GM12875 (cell line): ENCODE measurements around the gene FBXO2.

Source experiments
- H3K4me3 ChIP-seq: one replicate; pipeline ENCODE4 v1.5.1; 2011; ENCODE audit warnings: low read depth, low read length, control low read depth
- CTCF ChIP-seq: IDR thresholded peaks from 2 replicates; pipeline ENCODE4 v1.5.1; 2011; ENCODE audit warnings: low read depth, mild to moderate bottlenecking, control low read depth, inconsistent platforms, low read length, moderate library complexity, borderline replicate concordance; ENCODE audit not compliant: insufficient read depth

FBXO2 gene

GRCh38 chr1:11671544-11672286 is 17.5 kb upstream of the FBXO2 start:
- TF ChIP-seq CTCF = no peak
- no peak overlapping the region for H3K4me3 ChIP-seq

DNA sequence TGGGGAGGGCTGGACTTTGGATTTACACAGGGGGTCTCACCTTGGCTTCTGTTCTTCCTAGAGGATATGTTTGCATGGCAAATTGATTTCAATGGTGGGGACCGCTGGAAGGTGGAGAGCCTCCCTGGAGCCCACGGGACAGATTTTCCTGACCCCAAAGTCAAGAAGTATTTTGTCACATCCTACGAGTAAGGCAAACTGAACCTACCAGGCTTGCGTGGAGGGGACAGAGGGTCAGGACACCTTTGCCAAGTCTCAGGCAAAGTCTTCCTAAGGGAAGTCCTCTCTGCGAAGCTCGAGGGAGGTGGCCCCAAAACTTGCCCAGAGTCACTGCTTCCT is 16.9 kb upstream of the FBXO2 start:
- no peak for TF ChIP-seq CTCF
- no peak overlapping the region for H3K4me3 ChIP-seq

GRCh38 chr1:11670747-11671146 is 16.5 kb upstream of the FBXO2 start:
- H3K4me3 ChIP-seq = no peak overlapping the region
- no peak for TF ChIP-seq CTCF

DNA sequence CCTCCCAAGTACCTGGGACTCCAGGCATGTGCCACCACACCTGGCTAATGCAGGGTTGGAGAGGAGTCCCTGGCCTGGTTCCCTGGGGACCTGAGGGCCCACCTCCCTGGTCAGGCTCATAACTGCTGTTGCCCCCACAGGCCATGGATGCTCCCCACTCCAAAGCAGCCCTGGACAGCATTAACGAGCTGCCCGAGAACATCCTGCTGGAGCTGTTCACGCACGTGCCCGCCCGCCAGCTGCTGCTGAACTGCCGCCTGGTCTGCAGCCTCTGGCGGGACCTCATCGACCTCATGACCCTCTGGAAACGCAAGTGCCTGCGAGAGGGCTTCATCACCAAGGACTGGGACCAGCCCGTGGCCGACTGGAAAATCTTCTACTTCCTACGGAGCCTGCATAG is 14.3 kb upstream of the FBXO2 start:
- TF ChIP-seq CTCF = no peak
- no peak overlapping the region for H3K4me3 ChIP-seq

DNA sequence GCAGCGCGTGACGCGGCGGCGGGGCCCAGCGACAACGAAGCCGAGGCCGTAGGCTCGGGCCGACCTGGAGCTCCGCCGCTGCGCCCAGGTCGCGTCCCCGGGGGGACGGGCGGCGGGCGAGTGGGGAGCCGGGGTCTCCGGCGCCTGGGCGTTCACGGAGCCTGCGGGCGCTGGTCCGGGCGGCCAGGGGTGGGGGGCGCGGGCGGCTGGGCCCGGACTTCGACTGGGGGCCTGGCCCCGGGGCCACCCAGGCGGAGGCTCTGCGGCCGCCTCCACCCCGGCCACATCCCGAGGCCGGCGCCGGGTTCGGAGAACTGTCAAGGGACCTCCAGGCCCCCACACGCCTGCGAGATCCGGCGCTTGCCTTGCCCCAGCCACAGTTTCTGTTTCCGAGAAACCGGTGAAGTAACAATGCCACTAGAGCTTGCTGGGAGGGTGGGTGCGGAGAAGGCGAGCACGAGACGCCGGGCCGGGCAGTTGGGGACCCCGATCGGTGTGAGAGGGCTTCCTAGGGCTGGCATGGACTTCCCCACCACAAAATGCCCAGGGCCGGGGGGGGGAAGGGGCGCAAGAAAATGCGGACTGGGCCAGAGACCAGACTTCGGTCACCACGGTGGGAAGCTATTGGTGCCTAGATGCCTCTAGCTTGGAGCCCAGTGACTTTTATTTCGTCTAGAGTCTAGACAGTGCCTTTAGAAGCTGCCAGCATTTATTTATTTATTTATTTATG is 10.3 kb upstream of the FBXO2 start:
- TF ChIP-seq CTCF = no peak
- peak overlapping the region; percentile 64 for H3K4me3 ChIP-seq

GRCh38 chr1:11661103-11661502 is 6.9 kb upstream of the FBXO2 start:
- no peak overlapping the region for H3K4me3 ChIP-seq
- TF ChIP-seq CTCF = no peak

GRCh38 chr1:11659748-11660147 is 5.5 kb upstream of the FBXO2 start:
- no peak for TF ChIP-seq CTCF
- no peak overlapping the region for H3K4me3 ChIP-seq
